Prostate gland (tissue), 2 donors: Measurements from ENCODE around the gene SND1. TPM values are rescaled to one million over a fixed set of nuclear protein-coding genes. Genes with fewer than 3 reads are reported as not detected.

ENCODE experiments used
- DNase-seq: peaks from one replicate; pipeline ENCODE4 v3.0.0-alpha.2; 2019; ENCODE audit warnings: low spot score
- H3K27ac ChIP-seq, 2 donors: fragments of 200-600 bp; sonication (generic); 2 replicates each; pipeline ENCODE4 v1.5.1; 2017 to 2019
- H3K27me3 ChIP-seq: fragments of 200-600 bp; sonication (generic); replicated peaks from 2 replicates; pipeline ENCODE4 v1.5.1; 2019; ENCODE audit not compliant: insufficient read depth
- H3K36me3 ChIP-seq, 2 donors: fragments of 200-600 bp; sonication (generic); 1 replicate in 1 of 2; 2 replicates in 1 of 2; pipeline versions ENCODE4 v1.5.1 to v1.8.1; 2017 to 2019
- H3K4me1 ChIP-seq: fragments of 200-600 bp; sonication (generic); replicated peaks from 2 replicates; pipeline ENCODE4 v1.5.1; 2019
- H3K4me3 ChIP-seq, 2 donors: fragments of 200-600 bp; sonication (generic); 2 replicates each; pipeline ENCODE4 v1.5.1; 2017 to 2019
- H3K9me3 ChIP-seq: fragments of 200-600 bp; sonication (generic); 2 replicates; pipeline ENCODE4 v1.5.1; 2017
- CTCF ChIP-seq, 4 experiments: fragments of 200-600 bp in 2 of 4; fragments of 450-650 bp in 2 of 4; sonication (generic) in 2 of 4; IDR thresholded peaks; 1 replicate in 3 of 4; 2 replicates in 1 of 4; pipeline ENCODE4 v1.5.1; 2016 to 2019; ENCODE audit warnings: antibody characterized with exemption in 4 of 4, mild to moderate bottlenecking in 2 of 4, moderate library complexity in 2 of 4
- POLR2A ChIP-seq: fragments of 450-650 bp; IDR thresholded peaks from one replicate; pipeline ENCODE4 v1.6.1; 2016; ENCODE audit warnings: antibody characterized with exemption, mild to moderate bottlenecking
- POLR2AphosphoS5 ChIP-seq: sonication (generic); formaldehyde crosslinking; IDR thresholded peaks from one replicate; pipeline ENCODE4 v1.6.1; 2017; ENCODE audit warnings: antibody characterized with exemption
- WGBS: methylation state at CpG from one replicate; pipeline ENCODE4 v1.1.5; 2018; 5-methylcytosine and 5-hydroxymethylcytosine counted together
- intact Hi-C: fragments of 100-400 bp; cut with DNase I; formaldehyde crosslinking; loops from one replicate; pipeline ENCODE4 v1.14.2; 2022
- total RNA-seq, 2 donors: library from RNA; depleted of rRNA; stranded (reverse); fragments of >200 nt; gene quantifications; one replicate each; pipeline ENCODE4 v1.1.0, GENCODE V29; 2016

The SND1 gene
- total RNA-seq, 2 donors from 2014 or later = 175 to 190 TPM

- no peak for TF ChIP-seq POLR2AphosphoS5
- no peak for TF ChIP-seq POLR2A
- TF ChIP-seq CTCF (IDR thresholded peaks at IDR 0.05) = no peak
- H3K9me3 ChIP-seq = no peaks in the 10 kb centered on the region
- intact Hi-C loops = no loop called here
- H3K4me3 ChIP-seq = no peak overlapping the region
- no peak overlapping the region for H3K27ac ChIP-seq
- H3K27me3 ChIP-seq = no peaks in the 10 kb centered on the region
- no peaks in the 10 kb centered on the region for H3K36me3 ChIP-seq
- H3K4me1 ChIP-seq = no peaks in the 10 kb centered on the region
- WGBS = 68% methylated on average over 2 of the region's 2 CpGs
- DNase-seq = no peak
Observed at GRCh38 chr7:128110641-128111364, 458.8 kb downstream of the SND1 start.

DNA sequence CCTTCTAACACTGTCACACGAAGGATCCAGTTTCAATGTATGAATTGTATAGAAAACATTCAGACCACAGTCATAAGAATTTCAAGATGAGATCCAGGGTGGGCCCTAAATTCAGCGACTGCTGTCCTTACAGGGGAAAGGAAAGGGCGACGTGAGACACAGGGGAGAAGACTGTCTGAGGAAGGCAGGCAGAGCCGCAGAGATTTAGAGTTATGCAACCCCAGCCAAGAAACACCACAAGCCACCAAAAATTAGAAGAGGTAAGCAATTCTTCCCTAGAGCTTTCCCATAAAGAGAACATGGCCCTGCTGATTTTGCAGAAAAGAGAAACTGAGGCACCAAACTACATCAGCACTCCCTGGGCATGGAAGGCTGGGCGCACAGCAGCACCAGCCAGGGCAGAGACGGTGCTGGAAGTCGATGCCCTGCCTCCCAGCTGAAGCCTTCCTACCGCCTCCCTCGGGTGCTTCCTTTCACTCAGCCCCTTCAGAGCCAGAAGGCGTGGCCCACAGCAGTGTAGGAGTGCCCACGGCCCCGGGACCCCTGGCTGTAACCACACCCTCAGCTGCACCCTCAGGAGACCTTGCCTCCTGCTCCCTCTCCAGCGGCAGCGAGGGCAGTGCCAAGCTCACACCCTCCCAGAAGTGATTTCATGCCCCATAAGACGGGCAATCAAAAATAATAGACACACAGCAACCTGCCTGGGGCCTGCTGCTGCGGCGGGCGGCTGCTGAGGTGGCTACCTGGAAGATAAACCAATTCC is 460.2 kb downstream of the SND1 start:
- no peaks in the 10 kb centered on the region for H3K27me3 ChIP-seq
- WGBS = 59% methylated on average over 19 of the region's 19 CpGs
- no peak for DNase-seq
- H3K9me3 ChIP-seq = no peaks in the 10 kb centered on the region
- H3K4me3 ChIP-seq = no peak overlapping the region
- no peak overlapping the region for H3K27ac ChIP-seq
- no peaks in the 10 kb centered on the region for H3K4me1 ChIP-seq
- intact Hi-C loops = no loop called here
- H3K36me3 ChIP-seq = no peaks in the 10 kb centered on the region
- TF ChIP-seq POLR2AphosphoS5 (no peak), POLR2A (no peak), CTCF (IDR thresholded peaks at IDR 0.05) (no peak)

GRCh38 chr7:128112781-128113221 is 460.8 kb downstream of the SND1 start:
- no peak for DNase-seq
- H3K36me3 ChIP-seq = no peaks in the 10 kb centered on the region
- H3K4me3 ChIP-seq = no peak overlapping the region
- 13% methylated on average over 3 of the region's 4 CpGs for WGBS
- no peaks in the 10 kb centered on the region for H3K27me3 ChIP-seq
- TF ChIP-seq POLR2AphosphoS5 (no peak), POLR2A (no peak), CTCF (IDR thresholded peaks at IDR 0.05) (no peak)
- no peak overlapping the region for H3K27ac ChIP-seq
- H3K9me3 ChIP-seq = no peaks in the 10 kb centered on the region
- no peaks in the 10 kb centered on the region for H3K4me1 ChIP-seq
- intact Hi-C loops = no loop called here

DNA sequence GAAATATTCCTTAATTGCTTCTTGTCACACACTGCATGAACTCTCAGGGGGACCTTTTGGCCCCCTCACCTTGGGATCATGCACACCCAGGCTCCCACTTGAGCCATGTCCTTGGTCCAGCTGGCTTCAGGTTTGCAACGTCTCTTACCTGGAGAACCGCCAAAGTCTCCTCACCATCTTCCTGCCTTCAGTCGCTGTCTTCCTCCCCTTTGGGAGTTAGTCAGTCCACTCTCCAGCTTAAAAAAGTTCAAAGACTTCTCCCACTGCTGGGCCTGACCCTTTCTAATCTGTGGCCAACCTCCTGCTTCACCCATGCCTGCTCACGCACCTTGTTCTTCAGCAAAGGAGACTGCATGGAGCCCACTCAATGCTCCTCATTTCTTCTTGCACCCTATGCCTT is 461.8 kb downstream of the SND1 start:
- Histone ChIP-seq H3K36me3 (no peaks in the 10 kb centered on the region), H3K4me1 (no peaks in the 10 kb centered on the region), H3K4me3 (no peak overlapping the region), H3K9me3 (no peaks in the 10 kb centered on the region), H3K27me3 (no peaks in the 10 kb centered on the region), H3K27ac (no peak overlapping the region)
- intact Hi-C loops = no loop called here
- WGBS = 75% methylated on average over 4 of the region's 4 CpGs
- TF ChIP-seq POLR2AphosphoS5 (no peak), CTCF (IDR thresholded peaks at IDR 0.05) (no peak), POLR2A (no peak)
- DNase-seq = no peak

DNA sequence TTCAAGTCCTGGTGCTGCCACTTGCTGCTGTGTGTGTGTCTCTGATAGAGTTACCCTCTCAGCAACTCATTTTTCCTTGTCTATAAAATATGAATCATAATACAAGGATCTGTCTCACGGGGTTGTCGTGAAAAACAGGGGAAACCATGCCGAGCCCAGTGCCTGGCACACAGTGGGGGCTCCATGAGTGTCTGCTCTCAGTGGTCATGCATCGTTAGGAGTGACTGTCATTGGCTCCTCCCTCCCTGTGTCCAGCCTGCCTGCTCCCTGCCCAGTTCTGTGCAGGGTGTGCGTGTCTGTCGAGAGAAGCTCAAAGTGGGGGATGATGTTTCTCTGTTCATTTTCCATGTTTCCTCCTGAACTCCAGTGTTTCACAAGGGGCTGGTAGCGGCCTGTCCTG is 462.8 kb downstream of the SND1 start:
- intact Hi-C loops = no loop called here
- WGBS = 73% methylated on average over 7 of the region's 7 CpGs
- H3K27ac ChIP-seq = no peak overlapping the region

More for the DNA sequence above, 462.8 kb downstream of the SND1 start:
- no peaks in the 10 kb centered on the region for H3K27me3 ChIP-seq
- TF ChIP-seq CTCF (IDR thresholded peaks at IDR 0.05) (no peak), POLR2A (no peak), POLR2AphosphoS5 (no peak)
- H3K36me3 ChIP-seq = no peaks in the 10 kb centered on the region
- no peaks in the 10 kb centered on the region for H3K9me3 ChIP-seq
- no peak for DNase-seq
- H3K4me1 ChIP-seq = no peaks in the 10 kb centered on the region
- H3K4me3 ChIP-seq = no peak overlapping the region
